Kidney (tissue), 14 donors: ENCODE data around the gene TSSC4. TPM values are rescaled to one million over a fixed set of nuclear protein-coding genes. Genes with fewer than 3 reads are reported as not detected.

Experiments used
- DNase-seq, 5 donors: peaks; one replicate each; pipeline ENCODE4 v3.0.0-alpha.2; 2013 to 2020
- FAIRE-seq: peaks from 2 replicates; lab custom pipeline; 2012; peaks lifted over from hg19 to GRCh38; lab: Jason Lieb, UNC
- H3K27ac ChIP-seq, 2 donors: one replicate each; pipeline ENCODE4 v1.7.0; 2013; ENCODE audit warnings: low read depth in 2 of 2, low read length in 2 of 2, inconsistent platforms in 1 of 2
- H3K27me3 ChIP-seq: one replicate; pipeline ENCODE4 v1.7.1; 2013; ENCODE audit warnings: low read length, inconsistent platforms; ENCODE audit not compliant: control insufficient read depth, insufficient read depth
- H3K36me3 ChIP-seq, 3 donors: one replicate each; pipeline versions ENCODE4 v1.7.0 to v1.7.1; 2013; ENCODE audit warnings: low read length in 3 of 3, control low read depth in 1 of 3, inconsistent platforms in 1 of 3; ENCODE audit not compliant: insufficient read depth in 3 of 3, control insufficient read depth in 2 of 3
- H3K4me1 ChIP-seq, 3 donors: one replicate each; pipeline versions ENCODE4 v1.7.0 to v1.7.1; 2013; ENCODE audit warnings: low read length in 3 of 3, inconsistent platforms in 1 of 3, low read depth in 1 of 3; ENCODE audit not compliant: control insufficient read depth in 2 of 3, insufficient read depth in 2 of 3
- H3K4me3 ChIP-seq, 3 donors: one replicate each; pipeline versions ENCODE4 v1.7.0 to v1.8.1; 2013; ENCODE audit warnings: low read length in 3 of 3, control low read depth in 1 of 3, inconsistent platforms in 1 of 3
- H3K9ac ChIP-seq, 3 donors: one replicate each; pipeline versions ENCODE4 v1.7.0 to v1.7.1; 2013; ENCODE audit warnings: low read length in 3 of 3, control low read depth in 1 of 3, inconsistent platforms in 1 of 3
- H3K9me3 ChIP-seq, 3 donors: one replicate each; pipeline versions ENCODE4 v1.7.0 to v1.7.1; 2013; ENCODE audit warnings: low read length in 3 of 3, control low read depth in 1 of 3, inconsistent platforms in 1 of 3; ENCODE audit not compliant: control insufficient read depth in 2 of 3, insufficient read depth in 1 of 3
- CTCF ChIP-seq: IDR thresholded peaks from 3 replicates; pipeline ENCODE4 v1.5.1; 2012; ENCODE audit warnings: mild to moderate bottlenecking, moderate library complexity, borderline replicate concordance; ENCODE audit not compliant: insufficient read depth; ENCODE audit errors: extremely low read depth
- intact Hi-C: fragments of 100-400 bp; cut with DNase I; formaldehyde crosslinking; loops from one replicate; pipeline ENCODE4 v1.11.1; 2022
- polyA plus RNA-seq: library from polyadenylated mRNA; stranded (reverse); fragments of 350-450 nt; fragmentation: Illumina TruSeq; extraction: RNeasy Lipid Tissue Mini Kit (QIAGEN cat#74804); gene quantifications from one replicate; pipeline ENCODE4 v1.2.3, GENCODE V29; 2014; ENCODE audit warnings: low read depth, low replicate concordance; ENCODE audit not compliant: insufficient read depth
- total RNA-seq: library from RNA; stranded (reverse); fragmentation: NEBNext Ultra II Directional; extraction: Animal tissue kit (Norgen Biotek cat#: 25700); gene quantifications from one replicate; pipeline ENCODE4 v1.2.1, GENCODE V29; 2021
- donor health status: control.
- donor health status: control.
- donor health status: control.
- donor health status: control.
- donor health status: control.
- donor health status: DM: yes; HTN: yes; CAD: no.
- donor health status: Normal renal cell carcinoma (clear cell type).

TSSC4 gene
- total and polyA plus RNA-seq, 2 donors from 2014 or later = 42.3 to 51.4 TPM

GRCh38 chr11:2387266-2387987 is 13.1 kb upstream of the TSSC4 start:
- FAIRE-seq (no peak), DNase-seq (peak in 1 of 5 donors; percentile 75)
- Histone ChIP-seq H3K27me3 (no peaks in the 10 kb centered on the region), H3K9me3 (no peaks in the 10 kb centered on the region), H3K36me3 (peaks cover 0 to 2% (median 0%) of the 10 kb centered on the region in 3 donors), H3K4me3 (no peak overlapping the region), H3K9ac (peak overlapping the region in 1 of 3 donors; percentile 19), H3K27ac (peak overlapping the region; percentile 32 to 48), H3K4me1 (peaks cover 0 to 74% (median 61%) of the 10 kb centered on the region in 3 donors)
- intact Hi-C loops = no loop called here
- TF ChIP-seq CTCF = no peak

- Histone ChIP-seq H3K9ac (no peak overlapping the region), H3K27me3 (no peaks in the 10 kb centered on the region), H3K36me3 (peaks cover 0 to 2% (median 0%) of the 10 kb centered on the region in 3 donors), H3K4me1 (peaks cover 0 to 61% (median 49%) of the 10 kb centered on the region in 3 donors), H3K9me3 (no peaks in the 10 kb centered on the region), H3K4me3 (no peak overlapping the region), H3K27ac (no peak overlapping the region)
- no peak for FAIRE-seq
- TF ChIP-seq CTCF = no peak
- peak in 1 of 5 donors; percentile 67 for DNase-seq
- intact Hi-C loops = no loop called here
Measured at GRCh38 chr11:2388431-2389376, 11.8 kb upstream of the TSSC4 start.

GRCh38 chr11:2389377-2390026 is 11.0 kb upstream of the TSSC4 start:
- Histone ChIP-seq H3K4me1 (peaks cover 0 to 58% (median 45%) of the 10 kb centered on the region in 3 donors), H3K9me3 (no peaks in the 10 kb centered on the region), H3K27ac (peak overlapping the region in 1 of 2 donors; percentile 36), H3K9ac (no peak overlapping the region), H3K36me3 (peaks cover 0 to 5% (median 0%) of the 10 kb centered on the region in 3 donors), H3K4me3 (no peak overlapping the region), H3K27me3 (no peaks in the 10 kb centered on the region)
- no peak for TF ChIP-seq CTCF
- DNase-seq (peak in 1 of 5 donors; percentile 72), FAIRE-seq (no peak)
- intact Hi-C loops = no loop called here
